Type B pancreatic cell (in vitro differentiated cells): ENCODE measurements around the gene TASP1. TPM values are rescaled to one million over a fixed set of nuclear protein-coding genes. Genes with fewer than 3 reads are reported as not detected.
"Not testable (repeated sequence)": the region's sequence is repeated elsewhere in the genome, so short reads cannot be mapped to it uniquely, and the experiment has no call there.

ENCODE experiments used
- DNase-seq: peaks from one replicate; pipeline ENCODE4 v3.0.0; 2021; ENCODE audit warnings: mixed read lengths; ENCODE audit not compliant: unreplicated experiment; ENCODE audit errors: extremely low spot score
- H3K27ac Mint-ChIP-seq: 2 replicates; pipeline ENCODE4 v1.8.0; 2021; ENCODE audit warnings: mild to moderate bottlenecking, mixed read lengths
- H3K27me3 Mint-ChIP-seq: 2 replicates; pipeline ENCODE4 v1.8.0; 2021; ENCODE audit warnings: mixed read lengths
- H3K36me3 Mint-ChIP-seq: 2 replicates; pipeline ENCODE4 v1.8.0; 2021; ENCODE audit warnings: mixed read lengths
- H3K4me1 Mint-ChIP-seq: one replicate; pipeline ENCODE4 v1.8.0; 2021; ENCODE audit warnings: mixed read lengths; ENCODE audit not compliant: unreplicated experiment
- H3K4me3 Mint-ChIP-seq: 2 replicates; pipeline ENCODE4 v1.8.0; 2021; ENCODE audit warnings: mild to moderate bottlenecking, mixed read lengths
- H3K9me3 Mint-ChIP-seq: 2 replicates; pipeline ENCODE4 v1.8.0; 2021; ENCODE audit warnings: mixed read lengths
- CTCF ChIP-seq: fragments of 200-600 bp; sonication (generic); conservative IDR thresholded peaks from 2 replicates; pipeline ENCODE4 v1.5.0; 2021; ENCODE audit warnings: antibody characterized with exemption, mild to moderate bottlenecking
- total RNA-seq: library from RNA; stranded (reverse); gene quantifications from 2 replicates; pipeline ENCODE4 v1.2.1, GENCODE V29; 2021; ENCODE audit warnings: low replicate concordance

TASP1 gene
- total RNA-seq, 1 donor from 2014 or later = 16.7 TPM

GRCh38 chr20:13364278-13365170 lies 274.2 kb downstream of the TASP1 start:
- H3K4me1 Mint-ChIP-seq = no peaks in the 10 kb centered on the region
- no peak overlapping the region for H3K4me3 Mint-ChIP-seq
- no peak for TF ChIP-seq CTCF
- H3K27ac Mint-ChIP-seq = no peak overlapping the region
- peaks cover 11% of the 10 kb centered on the region for H3K27me3 Mint-ChIP-seq
- H3K9me3 Mint-ChIP-seq = peaks cover 10% of the 10 kb centered on the region
- no peak for DNase-seq
- no peaks in the 10 kb centered on the region for H3K36me3 Mint-ChIP-seq

- H3K27ac Mint-ChIP-seq = no peak overlapping the region
- TF ChIP-seq CTCF = no peak
- peaks cover 10% of the 10 kb centered on the region for H3K9me3 Mint-ChIP-seq
- peaks cover 15% of the 10 kb centered on the region for H3K27me3 Mint-ChIP-seq
- H3K4me3 Mint-ChIP-seq = no peak overlapping the region
- no peaks in the 10 kb centered on the region for H3K4me1 Mint-ChIP-seq
- H3K36me3 Mint-ChIP-seq = no peaks in the 10 kb centered on the region
- no peak for DNase-seq
Measured at GRCh38 chr20:13363473-13363872, 275.3 kb downstream of the TASP1 start.

GRCh38 chr20:13362165-13362564 lies 276.6 kb downstream of the TASP1 start:
- not testable (repeated sequence) for H3K36me3 Mint-ChIP-seq, H3K4me3 Mint-ChIP-seq, H3K4me1 Mint-ChIP-seq, H3K27ac Mint-ChIP-seq, DNase-seq
- Mint-ChIP-seq H3K9me3 (peaks cover 10% of the 10 kb centered on the region), H3K27me3 (peaks cover 21% of the 10 kb centered on the region)

- not testable (repeated sequence) for H3K9me3 Mint-ChIP-seq, H3K27ac Mint-ChIP-seq, H3K36me3 Mint-ChIP-seq, H3K4me1 Mint-ChIP-seq, DNase-seq, H3K4me3 Mint-ChIP-seq
- peaks cover 21% of the 10 kb centered on the region for H3K27me3 Mint-ChIP-seq
Measured at GRCh38 chr20:13358936-13359335, 279.8 kb downstream of the TASP1 start.

- not testable (repeated sequence) for H3K4me1 Mint-ChIP-seq, H3K36me3 Mint-ChIP-seq, H3K27ac Mint-ChIP-seq, H3K9me3 Mint-ChIP-seq, DNase-seq, H3K4me3 Mint-ChIP-seq
- H3K27me3 Mint-ChIP-seq = peaks cover 21% of the 10 kb centered on the region
Measured at GRCh38 chr20:13357782-13358181, 280.9 kb downstream of the TASP1 start.

GRCh38 chr20:13356591-13356990 lies 282.1 kb downstream of the TASP1 start:
- peaks cover 8% of the 10 kb centered on the region for H3K4me1 Mint-ChIP-seq

More at GRCh38 chr20:13356591-13356990, 282.1 kb downstream of the TASP1 start:
- no peak for DNase-seq
- no peaks in the 10 kb centered on the region for H3K36me3 Mint-ChIP-seq
- H3K9me3 Mint-ChIP-seq = peaks cover 4% of the 10 kb centered on the region
- H3K4me3 Mint-ChIP-seq = no peak overlapping the region
- TF ChIP-seq CTCF = no peak
- peaks cover 21% of the 10 kb centered on the region for H3K27me3 Mint-ChIP-seq
- H3K27ac Mint-ChIP-seq = no peak overlapping the region
